ENCODE results near the gene SH3RF3. TPM values are rescaled to one million over a fixed set of nuclear protein-coding genes. Genes with fewer than 3 reads are reported as not detected.
A peak's percentile ranks its signal among the peaks of the same experiment; 100 is the strongest.

Gene SH3RF3
- total and polyA plus RNA-seq, 8 donors = 7.0 to 11.1 (median 8.3) TPM

DNA sequence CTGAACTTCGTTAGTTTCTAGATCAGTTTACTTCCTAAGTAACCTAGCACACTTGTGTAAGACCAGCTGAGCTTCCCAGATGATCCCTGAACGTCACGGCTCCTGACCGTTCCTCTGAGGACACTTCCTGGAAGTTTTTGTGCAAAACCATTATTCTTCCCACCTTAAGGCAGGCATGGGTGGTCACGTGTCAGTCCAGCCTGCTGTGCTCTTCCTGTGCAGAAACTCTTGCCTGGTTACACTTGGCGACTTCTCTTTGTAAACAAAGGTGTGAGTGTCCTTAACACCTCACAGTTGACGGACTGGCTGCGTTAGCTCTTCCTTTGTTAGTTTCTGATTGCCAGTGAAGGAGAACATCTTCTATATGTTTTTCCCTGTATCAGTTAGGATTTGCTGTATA, 118.3 kb downstream of the SH3RF3 start:
- Histone ChIP-seq H3K27me3 (no peaks in the 10 kb centered on the region), H3K4me1 (peaks cover 19 to 39% of the 10 kb centered on the region in 2 donors), H3K36me3 (no peaks in the 10 kb centered on the region), H3K27ac (peak overlapping the region in 1 of 2 donors; percentile 2), H3K4me3 (no peak overlapping the region), H3K9me3 (no peaks in the 10 kb centered on the region)
- DNase-seq (no peak), ATAC-seq (peak; percentile 73)
- intact Hi-C loops (cut with DNase I) = no loop called here
- TF ChIP-seq, protein P1, sequence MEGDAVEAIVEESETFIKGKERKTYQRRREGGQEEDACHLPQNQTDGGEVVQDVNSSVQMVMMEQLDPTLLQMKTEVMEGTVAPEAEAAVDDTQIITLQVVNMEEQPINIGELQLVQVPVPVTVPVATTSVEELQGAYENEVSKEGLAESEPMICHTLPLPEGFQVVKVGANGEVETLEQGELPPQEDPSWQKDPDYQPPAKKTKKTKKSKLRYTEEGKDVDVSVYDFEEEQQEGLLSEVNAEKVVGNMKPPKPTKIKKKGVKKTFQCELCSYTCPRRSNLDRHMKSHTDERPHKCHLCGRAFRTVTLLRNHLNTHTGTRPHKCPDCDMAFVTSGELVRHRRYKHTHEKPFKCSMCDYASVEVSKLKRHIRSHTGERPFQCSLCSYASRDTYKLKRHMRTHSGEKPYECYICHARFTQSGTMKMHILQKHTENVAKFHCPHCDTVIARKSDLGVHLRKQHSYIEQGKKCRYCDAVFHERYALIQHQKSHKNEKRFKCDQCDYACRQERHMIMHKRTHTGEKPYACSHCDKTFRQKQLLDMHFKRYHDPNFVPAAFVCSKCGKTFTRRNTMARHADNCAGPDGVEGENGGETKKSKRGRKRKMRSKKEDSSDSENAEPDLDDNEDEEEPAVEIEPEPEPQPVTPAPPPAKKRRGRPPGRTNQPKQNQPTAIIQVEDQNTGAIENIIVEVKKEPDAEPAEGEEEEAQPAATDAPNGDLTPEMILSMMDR (IDR thresholded peaks at IDR 0.05) = no peak

DNA sequence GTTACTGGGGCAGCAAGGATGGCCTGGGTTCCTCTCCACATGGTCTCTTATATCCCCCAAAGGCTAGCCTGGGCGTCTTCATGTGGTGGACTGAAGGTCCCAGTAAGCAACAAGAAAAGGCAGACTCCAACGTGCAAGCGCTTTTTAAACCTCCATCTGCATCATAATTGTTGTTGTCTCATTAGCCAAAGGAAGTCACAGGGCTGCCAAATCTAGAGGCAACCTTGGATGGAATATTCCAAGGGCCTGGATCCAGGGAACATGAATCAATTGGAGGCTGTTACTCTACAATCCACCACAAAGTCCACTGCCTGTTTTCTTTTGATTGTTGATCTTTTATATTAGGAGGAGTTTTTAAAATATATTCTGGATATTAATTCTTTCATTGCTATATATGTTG, 118.8 kb downstream of the SH3RF3 start:
- TF ChIP-seq, protein P1 (IDR thresholded peaks at IDR 0.05) = no peak
- Histone ChIP-seq H3K4me1 (peaks cover 17 to 34% of the 10 kb centered on the region in 2 donors), H3K27me3 (no peaks in the 10 kb centered on the region), H3K4me3 (no peak overlapping the region), H3K9me3 (no peaks in the 10 kb centered on the region), H3K27ac (peak overlapping the region in 1 of 2 donors; percentile 2), H3K36me3 (no peaks in the 10 kb centered on the region)
- intact Hi-C loops (cut with DNase I) = no loop called here
- ATAC-seq (peak; percentile 13), DNase-seq (no peak)

DNA sequence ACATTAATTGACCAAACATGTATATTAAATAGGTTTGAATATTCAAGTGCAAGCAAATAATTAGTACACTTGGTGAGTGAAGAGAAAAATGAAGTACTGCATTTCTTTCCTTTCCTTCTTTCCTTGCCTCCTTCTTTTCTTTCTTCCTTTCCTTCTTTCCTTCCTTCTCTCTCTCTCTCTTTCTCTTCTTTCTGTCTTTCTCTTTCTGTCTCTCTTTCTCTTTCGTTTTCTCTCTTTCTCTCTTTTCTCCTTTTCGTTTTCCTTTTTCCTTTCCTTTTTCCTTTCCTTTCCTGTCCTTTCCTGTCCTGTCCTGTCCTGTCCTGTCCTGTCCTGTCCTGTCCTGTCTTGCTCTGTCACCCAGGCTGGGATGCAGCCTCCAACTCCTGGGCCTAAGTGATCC, 119.6 kb downstream of the SH3RF3 start:
- Histone ChIP-seq H3K4me1 (peaks cover 10 to 28% of the 10 kb centered on the region in 2 donors), H3K4me3 (no peak overlapping the region), H3K27me3 (no peaks in the 10 kb centered on the region), H3K9me3 (no peaks in the 10 kb centered on the region), H3K36me3 (no peaks in the 10 kb centered on the region), H3K27ac (peak overlapping the region in 1 of 2 donors; percentile 27)
- ATAC-seq (no peak), DNase-seq (no peak)
- intact Hi-C loops (cut with DNase I) = no loop called here
- TF ChIP-seq, protein P1 (IDR thresholded peaks at IDR 0.05) = no peak

DNA sequence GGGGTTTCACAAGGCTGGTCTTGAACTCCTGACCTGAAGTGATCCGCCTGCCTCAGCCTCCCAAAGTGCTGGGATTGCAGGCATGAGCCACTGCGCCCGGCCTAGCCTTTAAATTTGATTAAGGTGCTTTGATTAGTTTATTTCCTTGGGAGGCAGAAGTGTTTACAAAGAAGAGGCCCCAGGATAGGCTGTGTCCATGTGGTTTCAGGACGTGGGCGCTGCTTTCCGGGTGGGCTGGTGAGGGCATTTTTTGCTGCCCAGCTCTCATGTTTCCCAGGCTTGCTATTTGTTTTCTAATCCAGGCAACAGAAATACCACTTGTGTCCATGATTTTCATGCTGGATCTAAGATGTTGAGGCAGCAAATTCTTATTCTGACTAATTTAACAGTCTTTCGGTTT, 124.2 kb downstream of the SH3RF3 start:
- DNase-seq (no peak), ATAC-seq (no peak)
- Histone ChIP-seq H3K36me3 (no peaks in the 10 kb centered on the region), H3K4me3 (no peak overlapping the region), H3K4me1 (peaks cover 11 to 46% of the 10 kb centered on the region in 2 donors), H3K27ac (peak overlapping the region in 1 of 2 donors; percentile 8), H3K9me3 (no peaks in the 10 kb centered on the region), H3K27me3 (no peaks in the 10 kb centered on the region)
- TF ChIP-seq, protein P1 (IDR thresholded peaks at IDR 0.05) = no peak
- intact Hi-C loops (cut with DNase I) = no loop called here

DNA sequence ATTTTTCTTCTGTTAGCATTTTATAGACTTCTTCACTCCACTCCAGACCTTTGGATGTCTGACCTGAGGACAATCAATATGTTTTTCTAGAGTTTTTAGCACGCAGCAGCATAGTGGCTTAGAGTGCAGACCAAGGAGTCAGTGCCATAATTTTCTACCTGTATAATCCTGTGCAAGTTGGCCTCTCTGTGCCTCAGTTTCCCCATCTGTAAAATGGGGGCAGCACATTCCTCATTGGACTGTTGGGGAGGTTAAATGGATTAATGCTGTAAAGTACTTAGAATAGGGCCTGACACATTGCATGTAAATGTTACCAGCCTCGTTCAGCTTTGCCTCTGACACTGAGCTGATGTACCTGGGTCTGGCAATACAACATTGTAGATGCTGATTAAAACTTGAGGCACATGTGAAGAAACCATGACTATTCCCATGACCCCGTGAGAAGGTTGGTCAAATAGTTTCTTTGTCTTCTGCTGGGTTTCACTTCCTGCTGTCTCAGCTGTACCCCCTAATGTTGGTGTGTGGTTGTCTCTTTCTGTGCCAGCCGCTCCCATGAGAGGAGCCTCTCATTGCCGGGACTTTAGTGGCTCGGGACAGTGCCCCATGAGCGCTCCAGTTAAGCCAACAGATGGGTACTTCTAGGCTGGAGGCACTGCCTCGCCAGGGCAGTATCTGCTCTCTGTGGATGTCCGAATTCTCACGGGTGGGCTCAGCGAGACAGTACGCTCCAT, 125.3 kb downstream of the SH3RF3 start:
- Histone ChIP-seq H3K4me1 (peaks cover 9 to 49% of the 10 kb centered on the region in 2 donors), H3K36me3 (no peaks in the 10 kb centered on the region), H3K27me3 (no peaks in the 10 kb centered on the region), H3K27ac (no peak overlapping the region), H3K9me3 (no peaks in the 10 kb centered on the region), H3K4me3 (no peak overlapping the region)
- DNase-seq (no peak), ATAC-seq (peak; percentile 25)
- intact Hi-C loops (cut with DNase I) = no loop called here
- TF ChIP-seq, protein P1 (IDR thresholded peaks at IDR 0.05) = no peak
